Globus pallidus (tissue), 1 donor: Measurements from ENCODE around the gene HEPHL1.
"Not testable (repeated sequence)": the region's sequence is repeated elsewhere in the genome, so short reads cannot be mapped to it uniquely, and the experiment has no call there.

ENCODE experiments used
- DNase-seq: peaks from one replicate; pipeline ENCODE4 v3.0.0-alpha.2; 2015; ENCODE audit warnings: low spot score

HEPHL1 gene

GRCh38 chr11:94020777-94021481 lies at the start of gene HEPHL1:
TSS of gene HEPHL1 (plus strand) at chr11:94021354. CDS start at chr11:94021369, 15 bp downstream.
- DNase-seq: no peak

GRCh38 chr11:93972790-93973189 lies 48.4 kb upstream of the HEPHL1 start:
- DNase-seq: no peak

GRCh38 chr11:93973322-93974051 lies 47.7 kb upstream of the HEPHL1 start:
- DNase-seq: not testable (repeated sequence)

- no peak for DNase-seq
Observed at GRCh38 chr11:93974759-93975158, 46.4 kb upstream of the HEPHL1 start.

GRCh38 chr11:93976577-93977254 lies 44.4 kb upstream of the HEPHL1 start:
- not testable (repeated sequence) for DNase-seq

GRCh38 chr11:93983542-93984195 lies 37.5 kb upstream of the HEPHL1 start:
- DNase-seq: no peak

- DNase-seq: no peak
Observed at GRCh38 chr11:93984196-93984567, 37.0 kb upstream of the HEPHL1 start.

GRCh38 chr11:93984936-93985335 lies 36.2 kb upstream of the HEPHL1 start:
- no peak for DNase-seq

- no peak for DNase-seq
Observed at GRCh38 chr11:93986716-93987115, 34.4 kb upstream of the HEPHL1 start.

GRCh38 chr11:93988455-93988854 lies 32.7 kb upstream of the HEPHL1 start:
- no peak for DNase-seq

- DNase-seq: no peak
Observed at GRCh38 chr11:93988912-93989311, 32.2 kb upstream of the HEPHL1 start.

GRCh38 chr11:93993747-93994146 lies 27.4 kb upstream of the HEPHL1 start:
- DNase-seq: no peak

- DNase-seq: no peak
Observed at GRCh38 chr11:93997741-93998140, 23.4 kb upstream of the HEPHL1 start.

- no peak for DNase-seq
Observed at GRCh38 chr11:94000659-94001058, 20.5 kb upstream of the HEPHL1 start.

GRCh38 chr11:94002226-94002625 lies 18.9 kb upstream of the HEPHL1 start:
- DNase-seq: no peak

- no peak for DNase-seq
Observed at GRCh38 chr11:94007426-94007825, 13.7 kb upstream of the HEPHL1 start.

- DNase-seq: no peak
Observed at GRCh38 chr11:94007906-94008305, 13.2 kb upstream of the HEPHL1 start.

GRCh38 chr11:94010136-94010535 lies 11.0 kb upstream of the HEPHL1 start:
- no peak for DNase-seq

GRCh38 chr11:94011478-94011877 lies 9.7 kb upstream of the HEPHL1 start:
- DNase-seq: no peak

GRCh38 chr11:94017446-94017845 lies 3.7 kb upstream of the HEPHL1 start:
- DNase-seq: no peak

- DNase-seq: no peak
Observed at GRCh38 chr11:94018721-94019120, 2.4 kb upstream of the HEPHL1 start.

GRCh38 chr11:94023856-94024255 lies 2.7 kb downstream of the HEPHL1 start:
- no peak for DNase-seq

- no peak for DNase-seq
Observed at GRCh38 chr11:94024547-94024946, 3.4 kb downstream of the HEPHL1 start.
